ENCODE data around the gene BRAF. TPM values are rescaled to one million over a fixed set of nuclear protein-coding genes. Genes with fewer than 3 reads are reported as not detected.
"Not testable (repeated sequence)": the region's sequence is repeated elsewhere in the genome, so short reads cannot be mapped to it uniquely, and the experiment has no call there.

The BRAF gene
- total RNA-seq, 1 donor: 26.7 TPM

DNA sequence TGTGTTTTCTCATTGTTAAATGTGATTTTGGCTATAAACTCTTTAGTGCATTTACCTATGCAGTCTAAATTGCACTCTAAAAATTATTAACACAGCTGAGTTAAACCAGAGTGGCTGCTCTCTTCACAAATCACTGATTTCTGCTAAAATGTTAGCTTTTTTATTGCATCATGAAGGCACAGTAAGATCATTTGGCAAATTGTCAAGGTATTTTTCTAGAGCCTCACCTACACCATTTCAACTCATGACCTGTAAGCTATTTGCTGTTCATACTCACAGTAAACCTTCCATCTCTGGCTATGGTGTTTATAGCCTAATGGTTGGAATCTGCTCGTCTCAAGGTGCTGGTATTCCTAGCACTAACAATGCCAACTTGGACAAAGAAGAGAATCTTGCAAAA is 202.5 kb downstream of the BRAF start:
- no peak for DNase-seq (ENCODE audit: low read depth in 2 of 3, low spot score in 2 of 3)

- peak in 1 of 3 donors; percentile 10 for DNase-seq (ENCODE audit: low read depth in 2 of 3, low spot score in 2 of 3)
Observed at GRCh38 chr7:140719721-140720120, 205.0 kb downstream of the BRAF start.

DNA sequence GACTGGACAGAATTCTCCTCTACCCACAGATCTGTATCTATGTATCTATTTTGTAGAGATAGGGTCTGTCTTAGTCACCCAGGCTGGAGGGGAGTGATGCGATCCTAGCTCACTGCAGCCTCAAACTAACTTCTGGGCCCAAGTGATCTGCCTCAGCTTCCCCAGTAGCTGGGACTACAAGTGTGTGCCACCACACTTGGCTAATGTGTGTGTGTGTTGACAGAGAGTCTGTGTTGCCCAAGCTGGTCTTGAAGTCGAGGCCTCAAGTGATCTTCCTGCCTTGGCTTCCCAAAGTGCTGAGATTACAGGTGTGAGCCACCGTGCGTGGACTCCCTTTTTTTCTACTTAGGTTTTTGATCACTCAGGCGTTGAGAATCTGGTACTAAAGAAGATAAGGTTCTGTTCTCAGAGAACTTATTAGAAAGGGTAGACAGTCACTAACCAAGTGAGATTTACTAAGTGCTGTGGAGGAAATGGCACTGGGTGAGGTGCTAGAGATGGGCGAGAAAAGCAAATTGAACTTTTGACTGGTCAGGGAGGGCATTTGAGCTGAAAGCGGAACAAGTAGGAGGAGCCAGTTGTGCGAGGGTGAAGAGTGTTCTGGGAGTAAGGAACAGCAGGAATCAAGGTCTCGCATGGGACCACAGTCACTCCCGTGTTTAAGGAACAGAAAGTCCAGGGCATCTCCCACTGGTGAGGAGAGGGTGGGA is 210.2 kb downstream of the BRAF start:
- DNase-seq (ENCODE audit: low read depth in 2 of 3, low spot score in 2 of 3): no peak

- DNase-seq (ENCODE audit: low read depth in 2 of 3, low spot score in 2 of 3): not testable (repeated sequence)
Observed at GRCh38 chr7:140712392-140712791, 212.3 kb downstream of the BRAF start.

DNA sequence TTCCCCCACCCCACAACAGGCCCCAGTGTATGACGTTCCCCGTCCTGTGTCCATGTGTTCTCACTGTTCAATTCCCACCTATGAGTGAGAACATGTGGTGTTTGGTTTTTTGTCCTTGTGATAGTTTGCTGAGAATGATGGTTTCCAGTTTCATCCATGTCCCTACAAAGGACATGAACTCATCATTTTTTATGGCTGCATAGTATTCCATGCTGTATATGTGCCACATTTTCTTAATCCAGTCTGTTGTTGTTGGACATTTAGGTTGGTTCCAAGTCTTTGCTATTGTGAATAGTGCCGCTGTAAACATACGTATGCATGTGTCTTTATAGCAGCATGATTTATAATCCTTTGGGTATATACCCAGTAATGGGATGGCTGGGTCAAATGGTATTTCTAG is 216.0 kb downstream of the BRAF start:
- DNase-seq (ENCODE audit: low read depth in 2 of 3, low spot score in 2 of 3): not testable (repeated sequence)

DNA sequence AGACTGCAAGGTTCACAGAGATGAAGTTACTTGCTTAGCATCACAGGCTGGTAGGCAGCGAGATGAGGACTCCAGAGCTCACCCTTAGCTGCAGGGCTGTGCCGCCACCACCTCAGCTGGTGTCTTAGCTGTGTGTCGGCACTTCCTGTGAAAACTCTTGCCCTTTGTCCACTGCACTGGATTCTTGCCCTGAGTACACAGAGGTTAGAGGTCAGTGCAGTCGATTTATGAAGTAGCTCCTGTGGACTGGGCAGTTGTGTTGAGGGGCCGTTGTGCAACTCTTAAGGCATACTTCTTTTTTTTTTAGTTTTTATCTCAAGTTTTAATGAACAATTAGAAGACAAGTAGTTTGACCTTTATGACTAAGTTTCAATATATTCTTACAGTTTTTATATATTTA is 217.6 kb downstream of the BRAF start:
- DNase-seq (ENCODE audit: low read depth in 2 of 3, low spot score in 2 of 3): no peak

- no peak for DNase-seq (ENCODE audit: low read depth in 2 of 3, low spot score in 2 of 3)
Observed at GRCh38 chr7:140704205-140704604, 220.5 kb downstream of the BRAF start.

GRCh38 chr7:140702774-140703173 is 222.0 kb downstream of the BRAF start:
- no peak for DNase-seq (ENCODE audit: low read depth in 2 of 3, low spot score in 2 of 3)

- DNase-seq (ENCODE audit: low read depth in 2 of 3, low spot score in 2 of 3): no peak
Observed at GRCh38 chr7:140698477-140698876, 226.3 kb downstream of the BRAF start.

DNA sequence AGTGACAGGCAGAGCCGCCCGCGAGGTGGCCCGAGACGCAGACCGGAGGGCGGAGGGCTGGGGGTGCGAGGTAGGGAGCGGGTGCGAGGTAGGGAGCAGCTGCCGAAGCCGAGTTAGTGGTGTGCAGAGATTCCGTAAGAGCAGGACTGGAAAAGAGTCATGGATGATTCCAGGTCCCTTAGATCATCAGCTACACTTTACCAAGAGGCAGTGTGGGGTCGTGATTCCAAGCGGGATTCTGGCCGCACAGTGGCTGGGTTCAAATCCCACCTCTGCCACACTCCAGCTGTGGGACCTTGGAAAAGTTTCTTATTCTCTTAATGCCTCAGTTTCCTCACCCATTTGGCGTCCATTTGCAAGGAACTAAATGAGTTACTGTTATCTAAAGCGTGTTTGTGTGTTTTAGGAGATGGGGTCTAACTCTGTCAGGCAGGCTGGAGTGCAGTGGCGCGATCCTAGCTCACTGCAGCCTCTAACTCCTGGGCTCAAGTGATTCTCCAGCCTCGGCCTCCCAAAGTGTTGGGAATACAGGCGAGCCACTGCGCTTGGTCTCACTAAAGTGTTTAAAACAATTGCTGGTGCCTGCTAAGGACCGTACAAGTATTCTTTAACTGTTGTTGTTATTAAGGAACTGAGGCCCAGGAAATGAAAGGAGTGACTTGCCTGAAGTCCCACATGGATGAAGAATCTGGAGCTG is 227.1 kb downstream of the BRAF start:
- no peak for DNase-seq (ENCODE audit: low read depth in 2 of 3, low spot score in 2 of 3)

- peak; percentile 30 to 82 (median 79) for DNase-seq (ENCODE audit: low read depth in 2 of 3, low spot score in 2 of 3)
Observed at GRCh38 chr7:140696680-140697446, 227.9 kb downstream of the BRAF start, which contains the start of gene NDUFB2. Gene NDUFB2, plus strand, starts transcription at chr7:140696708. Its CDS starts 37 bp downstream, at chr7:140696745.

- DNase-seq (ENCODE audit: low read depth in 2 of 3, low spot score in 2 of 3): peak; percentile 84 to 94 (median 92)
Observed at GRCh38 chr7:140696024-140696679, 228.6 kb downstream of the BRAF start.

DNA sequence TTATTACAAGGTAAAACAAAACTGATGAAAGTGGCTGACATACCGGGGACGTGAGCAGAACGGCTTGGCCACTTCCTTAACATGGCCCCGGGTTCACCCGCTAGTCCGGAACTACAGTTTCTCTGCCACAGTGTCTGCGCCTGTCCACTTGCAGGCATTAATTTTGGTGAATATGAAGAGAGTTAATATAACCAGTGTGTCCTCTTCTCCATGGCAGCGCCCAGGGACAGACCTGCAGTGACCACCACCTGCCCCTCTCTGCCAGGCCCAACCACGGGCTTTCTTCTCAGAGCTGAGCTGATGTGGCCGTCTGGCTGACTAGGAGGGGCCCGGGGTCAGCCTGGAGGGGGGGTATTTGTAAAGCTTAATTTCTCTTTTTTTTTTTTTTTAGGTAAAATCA is 229.3 kb downstream of the BRAF start:
- no peak for DNase-seq (ENCODE audit: low read depth in 2 of 3, low spot score in 2 of 3)

DNA sequence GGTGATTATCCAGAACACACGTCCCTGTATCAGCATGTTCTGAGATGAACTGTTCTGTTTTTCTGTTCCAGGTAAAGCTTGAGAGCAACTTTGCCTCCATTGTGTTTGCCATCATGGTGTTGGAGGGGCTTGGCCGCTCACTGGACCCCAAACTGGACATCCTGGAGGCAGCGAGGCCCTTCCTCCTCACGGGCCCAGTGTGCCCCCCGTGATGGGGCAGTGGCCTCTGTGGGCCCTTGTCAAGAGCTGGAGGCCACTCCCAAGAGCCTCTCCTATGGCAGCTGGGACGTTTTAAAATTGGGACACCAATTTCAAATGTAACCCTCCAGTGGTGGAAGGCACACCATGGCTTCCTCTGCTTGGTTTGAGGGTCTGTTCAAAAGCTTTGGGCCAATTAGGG is 230.1 kb downstream of the BRAF start:
- DNase-seq (ENCODE audit: low read depth in 2 of 3, low spot score in 2 of 3): no peak

GRCh38 chr7:140693849-140694248 is 230.9 kb downstream of the BRAF start:
- DNase-seq (ENCODE audit: low read depth in 2 of 3, low spot score in 2 of 3): not testable (repeated sequence)

DNA sequence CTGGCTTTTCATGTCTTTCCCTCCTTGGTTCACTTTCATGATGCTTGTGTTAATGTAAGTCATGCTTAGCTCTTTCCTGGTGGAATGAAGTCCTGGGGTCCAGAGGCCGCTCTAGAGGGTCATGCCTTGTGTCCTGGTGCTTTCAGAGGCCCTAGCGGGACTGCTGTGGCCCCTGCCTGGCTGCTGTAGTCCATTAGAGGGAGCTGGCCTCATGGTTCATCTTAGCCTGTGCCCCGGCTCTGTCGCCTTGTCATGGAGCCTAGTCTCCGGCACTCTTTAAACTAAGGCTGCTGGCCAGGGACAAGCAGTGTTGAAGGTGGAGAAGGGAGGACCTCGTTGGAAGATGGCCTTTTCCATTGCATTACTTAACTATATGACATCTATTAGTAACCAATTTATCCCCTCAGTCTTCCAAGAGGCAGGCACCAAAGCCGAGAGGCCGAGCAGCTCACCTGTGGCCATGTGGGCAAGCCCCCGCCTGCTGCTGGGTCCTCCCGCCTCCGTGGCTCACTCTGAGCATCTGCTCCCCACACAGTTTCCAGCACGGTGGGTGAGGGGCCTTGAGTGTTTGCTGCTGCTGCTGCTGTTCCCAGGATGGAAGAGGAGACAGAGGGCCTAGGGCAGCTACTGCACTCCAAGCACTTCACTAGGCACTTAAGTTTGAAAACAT is 233.2 kb downstream of the BRAF start:
- no peak for DNase-seq (ENCODE audit: low read depth in 2 of 3, low spot score in 2 of 3)

DNA sequence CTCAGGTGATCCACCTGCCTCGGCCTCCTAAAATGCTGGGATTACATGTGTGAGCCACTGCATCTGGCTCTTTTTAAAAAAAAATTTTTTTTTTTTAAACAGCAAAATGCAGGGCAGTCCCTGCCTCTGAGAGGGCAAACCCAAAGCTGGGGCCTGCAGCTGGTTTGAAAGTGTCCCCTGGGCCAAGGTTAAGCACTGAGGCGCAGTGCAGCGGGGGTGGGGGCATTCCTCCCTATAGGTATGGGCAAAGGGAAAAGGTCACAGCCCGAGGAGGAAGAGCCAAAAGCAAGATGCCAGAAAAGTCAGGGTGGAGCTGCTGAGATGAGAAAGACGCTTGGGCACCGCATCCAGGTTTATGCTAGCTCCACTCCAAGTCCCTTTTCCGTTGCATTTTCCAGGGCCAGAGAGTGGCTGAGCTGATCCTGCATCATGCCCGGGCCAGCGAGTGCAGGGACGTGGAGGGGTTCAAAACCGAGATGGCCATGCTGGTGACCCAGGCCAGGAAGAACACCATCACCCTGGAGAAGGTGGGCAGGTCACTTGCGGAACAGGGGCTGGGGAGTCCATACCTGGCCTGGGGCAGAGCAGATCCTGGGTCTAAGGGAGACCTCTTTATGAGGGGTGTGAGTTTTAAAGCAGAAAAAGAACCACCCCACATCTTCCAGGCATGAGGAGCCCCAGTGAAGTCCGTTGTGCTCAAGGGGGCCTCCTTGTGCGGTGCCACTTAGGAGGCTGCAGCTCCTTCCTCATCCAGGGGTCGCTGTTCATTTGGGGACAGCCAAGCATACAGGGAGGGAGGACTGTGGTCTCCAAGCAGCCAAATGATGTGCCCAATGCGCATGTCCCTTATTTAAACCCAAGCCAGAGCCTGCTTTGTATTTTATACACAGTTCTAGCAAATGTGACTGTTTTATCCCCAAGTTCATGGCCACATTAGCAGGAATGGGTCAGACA is 235.3 kb downstream of the BRAF start:
- no peak for DNase-seq (ENCODE audit: low read depth in 2 of 3, low spot score in 2 of 3)

- DNase-seq (ENCODE audit: low read depth in 2 of 3, low spot score in 2 of 3): no peak
Observed at GRCh38 chr7:140688341-140688740, 236.4 kb downstream of the BRAF start.

GRCh38 chr7:140686921-140687320 is 237.8 kb downstream of the BRAF start:
- DNase-seq (ENCODE audit: low read depth in 2 of 3, low spot score in 2 of 3): no peak
